ENCODE results near the gene ROPN1.

DNA sequence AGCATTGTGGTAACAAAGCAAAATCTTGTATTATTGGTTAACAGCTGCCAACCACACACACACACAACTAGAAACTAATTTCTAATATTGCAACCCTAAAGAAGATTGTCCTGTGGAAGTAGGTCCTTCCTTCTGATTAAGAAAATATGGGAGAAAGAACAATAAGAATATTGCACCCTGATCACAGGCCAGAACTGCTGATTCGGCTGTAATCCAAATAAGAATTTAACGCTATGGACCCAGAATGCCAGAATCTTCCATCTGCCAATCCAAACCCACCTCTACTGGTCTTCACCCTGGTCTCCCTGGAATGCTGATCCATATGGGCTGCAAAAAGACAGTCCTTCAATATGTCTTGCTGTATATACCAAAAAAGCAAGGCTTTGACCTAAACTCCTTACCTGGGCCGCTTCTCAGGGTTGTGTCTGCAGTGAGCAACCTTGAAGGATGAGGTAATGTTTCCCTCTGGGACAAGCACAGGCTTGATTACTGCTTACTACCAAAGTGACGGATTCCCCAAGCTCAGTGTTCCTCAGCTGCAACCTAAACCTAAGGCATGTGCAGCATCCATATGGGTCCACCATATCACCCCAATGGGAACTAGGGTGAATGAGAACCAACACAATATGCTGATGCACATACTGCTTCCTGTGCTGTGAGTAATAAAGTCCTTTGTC, 38.9 kb downstream of the ROPN1 start:
- TF ChIP-seq, protein P1, sequence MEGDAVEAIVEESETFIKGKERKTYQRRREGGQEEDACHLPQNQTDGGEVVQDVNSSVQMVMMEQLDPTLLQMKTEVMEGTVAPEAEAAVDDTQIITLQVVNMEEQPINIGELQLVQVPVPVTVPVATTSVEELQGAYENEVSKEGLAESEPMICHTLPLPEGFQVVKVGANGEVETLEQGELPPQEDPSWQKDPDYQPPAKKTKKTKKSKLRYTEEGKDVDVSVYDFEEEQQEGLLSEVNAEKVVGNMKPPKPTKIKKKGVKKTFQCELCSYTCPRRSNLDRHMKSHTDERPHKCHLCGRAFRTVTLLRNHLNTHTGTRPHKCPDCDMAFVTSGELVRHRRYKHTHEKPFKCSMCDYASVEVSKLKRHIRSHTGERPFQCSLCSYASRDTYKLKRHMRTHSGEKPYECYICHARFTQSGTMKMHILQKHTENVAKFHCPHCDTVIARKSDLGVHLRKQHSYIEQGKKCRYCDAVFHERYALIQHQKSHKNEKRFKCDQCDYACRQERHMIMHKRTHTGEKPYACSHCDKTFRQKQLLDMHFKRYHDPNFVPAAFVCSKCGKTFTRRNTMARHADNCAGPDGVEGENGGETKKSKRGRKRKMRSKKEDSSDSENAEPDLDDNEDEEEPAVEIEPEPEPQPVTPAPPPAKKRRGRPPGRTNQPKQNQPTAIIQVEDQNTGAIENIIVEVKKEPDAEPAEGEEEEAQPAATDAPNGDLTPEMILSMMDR (IDR thresholded peaks at IDR 0.05 in 8 of 11, conservative IDR thresholded peaks at IDR 0.05 in 3 of 11) = no peak
- no peak for TF ChIP-seq POLR2A (IDR thresholded peaks at IDR 0.05)

Data from spleen (tissue), 7 donors.